HEK293 (cell line): ENCODE data around the gene EGR1.

ENCODE experiments used
- BCL11A ChIP-seq: fragments of 450-650 bp; formaldehyde crosslinking; IDR thresholded peaks from 2 replicates; pipeline ENCODE4 v1.5.1; 2016; ENCODE audit warnings: low read depth, missing biosample characterization, missing genetic modification characterization
- GLIS2 ChIP-seq: fragments of 450-650 bp; formaldehyde crosslinking; IDR thresholded peaks from 2 replicates; pipeline ENCODE4 v1.5.1; 2016; ENCODE audit warnings: missing biosample characterization, missing genetic modification characterization
- HOXC10 ChIP-seq: sonication (generic); formaldehyde crosslinking; IDR thresholded peaks from 2 replicates; pipeline ENCODE4 v1.8.1; 2023; ENCODE audit warnings: mild to moderate bottlenecking, missing genetic modification reagents
- HOXD13 ChIP-seq: sonication (generic); formaldehyde crosslinking; IDR thresholded peaks from 2 replicates; pipeline ENCODE4 v1.8.0; 2022; ENCODE audit warnings: missing genetic modification reagents, borderline replicate concordance
- KLF16 ChIP-seq: fragments of 450-650 bp; formaldehyde crosslinking; IDR thresholded peaks from 2 replicates; pipeline ENCODE4 v1.5.1; 2017; ENCODE audit warnings: missing biosample characterization, missing genetic modification characterization
- MYNN ChIP-seq: fragments of 450-650 bp; formaldehyde crosslinking; IDR thresholded peaks from 2 replicates; pipeline ENCODE4 v1.5.1; 2016; ENCODE audit warnings: missing biosample characterization, missing genetic modification characterization, borderline replicate concordance
- ZNF112 ChIP-seq: fragments of 450-650 bp; formaldehyde crosslinking; IDR thresholded peaks from 2 replicates; pipeline ENCODE4 v1.5.0; 2017; ENCODE audit warnings: missing biosample characterization, missing genetic modification characterization
- ZNF121 ChIP-seq: fragments of 450-650 bp; formaldehyde crosslinking; IDR thresholded peaks from 2 replicates; pipeline ENCODE4 v1.5.1; 2016; ENCODE audit warnings: missing biosample characterization, missing genetic modification characterization
- ZNF239 ChIP-seq: fragments of 450-650 bp; formaldehyde crosslinking; IDR thresholded peaks from 2 replicates; pipeline ENCODE4 v1.5.1; 2016; ENCODE audit warnings: missing biosample characterization, missing genetic modification characterization
- ZNF274 ChIP-seq, 2 experiments: fragments of 200-500 bp in 1 of 2; fragments of 450-650 bp in 1 of 2; sonication (Bioruptor generic) in 1 of 2; formaldehyde crosslinking in 1 of 2; IDR thresholded peaks; 2 replicates each; pipeline versions ENCODE4 v1.5.1 to v1.6.1; 2014 to 2016; ENCODE audit warnings: borderline replicate concordance in 1 of 2, inconsistent platforms in 1 of 2, low read length in 1 of 2, missing biosample characterization in 1 of 2, missing genetic modification characterization in 1 of 2
- ZNF302 ChIP-seq: fragments of 450-650 bp; formaldehyde crosslinking; IDR thresholded peaks from 2 replicates; pipeline ENCODE4 v1.5.1; 2016; ENCODE audit warnings: missing biosample characterization, missing genetic modification characterization, low read depth
- ZNF341 ChIP-seq: fragments of 450-650 bp; formaldehyde crosslinking; IDR thresholded peaks from 2 replicates; pipeline ENCODE4; 2016; ENCODE audit warnings: low read depth, missing biosample characterization, missing genetic modification characterization
- ZNF391 ChIP-seq: fragments of 450-650 bp; formaldehyde crosslinking; IDR thresholded peaks from 2 replicates; pipeline ENCODE4 v1.5.1; 2016; ENCODE audit warnings: low read depth, missing biosample characterization, missing genetic modification characterization, borderline replicate concordance
- ZNF548 ChIP-seq: fragments of 450-650 bp; formaldehyde crosslinking; IDR thresholded peaks from 2 replicates; pipeline ENCODE4 v1.5.1; 2016; ENCODE audit warnings: missing biosample characterization, missing genetic modification characterization
- ZNF558 ChIP-seq: fragments of 450-650 bp; formaldehyde crosslinking; IDR thresholded peaks from 2 replicates; pipeline ENCODE4 v1.5.1; 2016; ENCODE audit warnings: missing biosample characterization, missing genetic modification characterization
- ZNF561 ChIP-seq: fragments of 450-650 bp; IDR thresholded peaks from 2 replicates; pipeline ENCODE4 v1.5.1; 2018; ENCODE audit warnings: missing biosample characterization, missing genetic modification characterization, borderline replicate concordance
- ZNF600 ChIP-seq: fragments of 450-650 bp; formaldehyde crosslinking; IDR thresholded peaks from 2 replicates; pipeline ENCODE4 v1.5.1; 2016; ENCODE audit warnings: missing biosample characterization, missing genetic modification characterization
- ZNF654 ChIP-seq: fragments of 450-650 bp; formaldehyde crosslinking; IDR thresholded peaks from 2 replicates; pipeline ENCODE4 v1.5.1; 2016; ENCODE audit warnings: low read depth, missing biosample characterization, missing genetic modification characterization
- ZNF660 ChIP-seq: fragments of 450-650 bp; IDR thresholded peaks from 2 replicates; pipeline ENCODE4 v1.5.1; 2018; ENCODE audit warnings: missing biosample characterization, mild to moderate bottlenecking, missing genetic modification characterization
- ZNF76 ChIP-seq: fragments of 450-650 bp; formaldehyde crosslinking; IDR thresholded peaks from 2 replicates; pipeline ENCODE4; 2016; ENCODE audit warnings: low read depth, missing biosample characterization, missing genetic modification characterization, borderline replicate concordance
- ZSCAN16 ChIP-seq: fragments of 450-650 bp; formaldehyde crosslinking; IDR thresholded peaks from 2 replicates; pipeline ENCODE4 v1.5.1; 2016; ENCODE audit warnings: missing biosample characterization, missing genetic modification characterization
- ZSCAN30 ChIP-seq: fragments of 450-650 bp; IDR thresholded peaks from 2 replicates; pipeline ENCODE4 v1.5.1; 2018; ENCODE audit warnings: missing biosample characterization, mild to moderate bottlenecking, missing genetic modification characterization, moderate library complexity
- TF ChIP-seq, protein P1 (sequence below): fragments of 450-650 bp; formaldehyde crosslinking; IDR thresholded peaks from 2 replicates; pipeline ENCODE4 v1.5.1; 2016; ENCODE audit warnings: missing biosample characterization, missing genetic modification characterization
- TF ChIP-seq, protein P2 (sequence below): fragments of 450-650 bp; formaldehyde crosslinking; IDR thresholded peaks from 2 replicates; pipeline ENCODE4 v1.5.1; 2016; ENCODE audit warnings: missing biosample characterization, missing genetic modification characterization
- TF ChIP-seq, protein P3 (sequence below): fragments of 450-650 bp; formaldehyde crosslinking; IDR thresholded peaks from 2 replicates; pipeline ENCODE4 v1.5.1; 2016; ENCODE audit warnings: missing biosample characterization, missing genetic modification characterization
- TF ChIP-seq, protein P4 (sequence below): fragments of 450-650 bp; formaldehyde crosslinking; IDR thresholded peaks from 2 replicates; pipeline ENCODE4 v1.5.1; 2016; ENCODE audit warnings: missing biosample characterization, missing genetic modification characterization, low read depth
- TF ChIP-seq, protein P5 (sequence below): fragments of 450-650 bp; formaldehyde crosslinking; IDR thresholded peaks from 2 replicates; pipeline ENCODE4 v1.5.1; 2017; ENCODE audit warnings: missing biosample characterization, missing genetic modification characterization

Gene EGR1

DNA sequence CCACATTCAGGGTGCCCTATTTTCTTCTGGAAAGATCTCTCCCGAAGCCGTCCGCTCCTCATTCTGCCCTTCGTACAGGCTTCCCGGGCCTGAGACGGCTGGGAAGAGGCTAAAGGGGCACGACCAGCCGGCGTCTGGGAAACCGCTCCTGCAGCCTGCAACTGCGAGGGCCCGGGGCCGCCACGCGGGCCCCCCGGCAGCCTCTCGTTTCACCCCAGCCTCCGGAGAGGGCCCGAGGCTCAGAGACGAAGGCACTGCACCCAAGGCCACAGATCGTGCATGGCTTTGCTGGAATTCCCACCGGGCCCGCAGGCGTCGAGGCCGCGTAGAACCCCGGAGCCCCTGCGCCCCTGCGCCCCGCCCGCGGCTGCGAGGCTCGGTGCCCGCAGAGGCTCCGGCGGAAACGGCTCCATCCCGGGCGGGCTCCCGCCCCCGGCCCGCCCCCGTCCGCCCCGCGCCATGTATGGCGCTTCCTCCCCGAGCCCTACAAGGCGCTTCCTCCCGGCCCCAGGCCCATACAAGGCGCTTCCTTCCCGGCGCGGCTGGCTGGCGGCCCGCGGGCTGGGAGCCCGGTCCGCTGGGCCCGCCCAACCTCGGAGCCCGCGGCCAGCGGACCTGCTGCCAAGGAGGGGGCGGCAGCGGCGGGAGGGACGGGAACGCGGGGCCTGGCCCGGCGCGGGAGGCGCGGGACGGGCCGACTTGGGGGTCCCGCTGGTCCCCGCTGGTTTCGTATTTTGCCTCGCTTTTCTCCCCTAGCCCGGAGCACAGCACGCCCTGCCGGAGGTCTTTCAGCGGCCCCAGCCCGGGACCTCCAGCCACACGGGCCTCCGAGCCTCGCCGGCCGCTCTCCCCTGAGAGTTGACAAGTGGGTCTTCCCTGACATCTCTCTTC, 26.6 kb downstream of the EGR1 start (continued):
- TF ChIP-seq ZNF600 (tag by site-specific recombination), result no peak
- TF ChIP-seq ZNF341 (tag by site-specific recombination), result peak; percentile 98
- TF ChIP-seq ZNF558 (tag by site-specific recombination), result no peak
- TF ChIP-seq ZNF561 (tag by site-specific recombination), result peak; percentile 75; the same call in 1 of the 2 replicates
- peak; percentile 63 for TF ChIP-seq ZNF660
- TF ChIP-seq, protein P1, sequence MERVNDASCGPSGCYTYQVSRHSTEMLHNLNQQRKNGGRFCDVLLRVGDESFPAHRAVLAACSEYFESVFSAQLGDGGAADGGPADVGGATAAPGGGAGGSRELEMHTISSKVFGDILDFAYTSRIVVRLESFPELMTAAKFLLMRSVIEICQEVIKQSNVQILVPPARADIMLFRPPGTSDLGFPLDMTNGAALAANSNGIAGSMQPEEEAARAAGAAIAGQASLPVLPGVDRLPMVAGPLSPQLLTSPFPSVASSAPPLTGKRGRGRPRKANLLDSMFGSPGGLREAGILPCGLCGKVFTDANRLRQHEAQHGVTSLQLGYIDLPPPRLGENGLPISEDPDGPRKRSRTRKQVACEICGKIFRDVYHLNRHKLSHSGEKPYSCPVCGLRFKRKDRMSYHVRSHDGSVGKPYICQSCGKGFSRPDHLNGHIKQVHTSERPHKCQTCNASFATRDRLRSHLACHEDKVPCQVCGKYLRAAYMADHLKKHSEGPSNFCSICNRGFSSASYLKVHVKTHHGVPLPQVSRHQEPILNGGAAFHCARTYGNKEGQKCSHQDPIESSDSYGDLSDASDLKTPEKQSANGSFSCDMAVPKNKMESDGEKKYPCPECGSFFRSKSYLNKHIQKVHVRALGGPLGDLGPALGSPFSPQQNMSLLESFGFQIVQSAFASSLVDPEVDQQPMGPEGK, result peak; percentile 30
- TF ChIP-seq ZSCAN30 (tag by site-specific recombination), result peak; percentile 68
- no peak for TF ChIP-seq ZNF654 (tag by site-specific recombination)
- TF ChIP-seq ZNF548 (tag by site-specific recombination), result no peak
- peak; percentile 40 for TF ChIP-seq KLF16 (tag by site-specific recombination)
- TF ChIP-seq MYNN, result no peak
- TF ChIP-seq HOXC10 (CRISPR knock-in tag), result no peak
- TF ChIP-seq, protein P2, sequence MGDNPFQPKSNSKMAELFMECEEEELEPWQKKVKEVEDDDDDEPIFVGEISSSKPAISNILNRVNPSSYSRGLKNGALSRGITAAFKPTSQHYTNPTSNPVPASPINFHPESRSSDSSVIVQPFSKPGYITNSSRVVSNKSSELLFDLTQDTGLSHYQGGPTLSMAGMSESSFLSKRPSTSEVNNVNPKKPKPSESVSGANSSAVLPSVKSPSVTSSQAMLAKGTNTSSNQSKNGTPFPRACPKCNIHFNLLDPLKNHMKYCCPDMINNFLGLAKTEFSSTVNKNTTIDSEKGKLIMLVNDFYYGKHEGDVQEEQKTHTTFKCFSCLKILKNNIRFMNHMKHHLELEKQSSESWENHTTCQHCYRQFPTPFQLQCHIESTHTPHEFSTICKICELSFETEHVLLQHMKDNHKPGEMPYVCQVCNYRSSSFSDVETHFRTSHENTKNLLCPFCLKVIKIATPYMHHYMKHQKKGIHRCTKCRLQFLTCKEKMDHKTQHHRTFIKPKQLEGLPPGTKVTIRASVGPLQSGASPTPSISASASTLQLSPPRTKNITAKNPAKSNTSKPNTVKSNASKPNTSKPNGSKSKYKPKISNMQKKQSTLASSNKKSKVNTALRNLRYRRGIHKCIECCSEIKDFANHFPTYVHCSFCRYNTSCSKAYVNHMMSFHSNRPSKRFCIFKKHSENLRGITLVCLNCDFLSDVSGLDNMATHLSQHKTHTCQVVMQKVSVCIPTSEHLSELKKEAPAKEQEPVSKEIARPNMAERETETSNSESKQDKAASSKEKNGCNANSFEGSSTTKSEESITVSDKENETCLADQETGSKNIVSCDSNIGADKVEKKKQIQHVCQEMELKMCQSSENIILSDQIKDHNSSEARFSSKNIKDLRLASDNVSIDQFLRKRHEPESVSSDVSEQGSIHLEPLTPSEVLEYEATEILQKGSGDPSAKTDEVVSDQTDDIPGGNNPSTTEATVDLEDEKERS (tag by site-specific recombination), result no peak
- peak; percentile 41; the same call in 1 of the 2 replicates for TF ChIP-seq ZNF76 (tag by site-specific recombination)
- TF ChIP-seq, protein P3, sequence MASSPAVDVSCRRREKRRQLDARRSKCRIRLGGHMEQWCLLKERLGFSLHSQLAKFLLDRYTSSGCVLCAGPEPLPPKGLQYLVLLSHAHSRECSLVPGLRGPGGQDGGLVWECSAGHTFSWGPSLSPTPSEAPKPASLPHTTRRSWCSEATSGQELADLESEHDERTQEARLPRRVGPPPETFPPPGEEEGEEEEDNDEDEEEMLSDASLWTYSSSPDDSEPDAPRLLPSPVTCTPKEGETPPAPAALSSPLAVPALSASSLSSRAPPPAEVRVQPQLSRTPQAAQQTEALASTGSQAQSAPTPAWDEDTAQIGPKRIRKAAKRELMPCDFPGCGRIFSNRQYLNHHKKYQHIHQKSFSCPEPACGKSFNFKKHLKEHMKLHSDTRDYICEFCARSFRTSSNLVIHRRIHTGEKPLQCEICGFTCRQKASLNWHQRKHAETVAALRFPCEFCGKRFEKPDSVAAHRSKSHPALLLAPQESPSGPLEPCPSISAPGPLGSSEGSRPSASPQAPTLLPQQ, result peak; percentile 22
- TF ChIP-seq ZNF239 (tag by site-specific recombination), result no peak
- no peak for TF ChIP-seq ZNF121 (tag by site-specific recombination)
- TF ChIP-seq ZNF391, result 0 out of 2 replicates have a peak, but pooled peaks have one; percentile 40
- no peak for TF ChIP-seq ZNF112 (tag by site-specific recombination)
- no peak for TF ChIP-seq ZNF274 (IDR thresholded peaks at IDR 0.05; ENCODE audit: low read length)
- TF ChIP-seq ZNF274 (tag by site-specific recombination; IDR thresholded peaks at IDR 0.05; ENCODE audit: borderline replicate concordance), result no peak
- TF ChIP-seq, protein P4, sequence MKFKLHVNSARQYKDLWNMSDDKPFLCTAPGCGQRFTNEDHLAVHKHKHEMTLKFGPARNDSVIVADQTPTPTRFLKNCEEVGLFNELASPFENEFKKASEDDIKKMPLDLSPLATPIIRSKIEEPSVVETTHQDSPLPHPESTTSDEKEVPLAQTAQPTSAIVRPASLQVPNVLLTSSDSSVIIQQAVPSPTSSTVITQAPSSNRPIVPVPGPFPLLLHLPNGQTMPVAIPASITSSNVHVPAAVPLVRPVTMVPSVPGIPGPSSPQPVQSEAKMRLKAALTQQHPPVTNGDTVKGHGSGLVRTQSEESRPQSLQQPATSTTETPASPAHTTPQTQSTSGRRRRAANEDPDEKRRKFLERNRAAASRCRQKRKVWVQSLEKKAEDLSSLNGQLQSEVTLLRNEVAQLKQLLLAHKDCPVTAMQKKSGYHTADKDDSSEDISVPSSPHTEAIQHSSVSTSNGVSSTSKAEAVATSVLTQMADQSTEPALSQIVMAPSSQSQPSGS, result no peak
- TF ChIP-seq ZNF302 (tag by site-specific recombination), result no peak
- TF ChIP-seq HOXD13 (CRISPR knock-in tag), result no peak
- TF ChIP-seq ZSCAN16, result 0 out of 2 replicates have a peak, but pooled peaks have one; percentile 42
- TF ChIP-seq GLIS2 (tag by site-specific recombination), result peak; percentile 91
- no peak for TF ChIP-seq BCL11A (tag by site-specific recombination)
- TF ChIP-seq, protein P5, sequence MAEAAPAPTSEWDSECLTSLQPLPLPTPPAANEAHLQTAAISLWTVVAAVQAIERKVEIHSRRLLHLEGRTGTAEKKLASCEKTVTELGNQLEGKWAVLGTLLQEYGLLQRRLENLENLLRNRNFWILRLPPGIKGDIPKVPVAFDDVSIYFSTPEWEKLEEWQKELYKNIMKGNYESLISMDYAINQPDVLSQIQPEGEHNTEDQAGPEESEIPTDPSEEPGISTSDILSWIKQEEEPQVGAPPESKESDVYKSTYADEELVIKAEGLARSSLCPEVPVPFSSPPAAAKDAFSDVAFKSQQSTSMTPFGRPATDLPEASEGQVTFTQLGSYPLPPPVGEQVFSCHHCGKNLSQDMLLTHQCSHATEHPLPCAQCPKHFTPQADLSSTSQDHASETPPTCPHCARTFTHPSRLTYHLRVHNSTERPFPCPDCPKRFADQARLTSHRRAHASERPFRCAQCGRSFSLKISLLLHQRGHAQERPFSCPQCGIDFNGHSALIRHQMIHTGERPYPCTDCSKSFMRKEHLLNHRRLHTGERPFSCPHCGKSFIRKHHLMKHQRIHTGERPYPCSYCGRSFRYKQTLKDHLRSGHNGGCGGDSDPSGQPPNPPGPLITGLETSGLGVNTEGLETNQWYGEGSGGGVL (tag by site-specific recombination), result peak; percentile 19; the same call in 1 of the 2 replicates
